HG03097 (cell line): ENCODE data around the gene MGST3.
"Not testable (repeated sequence)": the region's sequence is repeated elsewhere in the genome, so short reads cannot be mapped to it uniquely, and the experiment has no call there.

ENCODE experiments used
- ATAC-seq: cut with Tn5 transposase; IDR thresholded peaks from one replicate; pipeline ENCODE4 v1.9.1; 2021; ENCODE audit not compliant: unreplicated experiment, low FRiP score

The MGST3 gene

DNA sequence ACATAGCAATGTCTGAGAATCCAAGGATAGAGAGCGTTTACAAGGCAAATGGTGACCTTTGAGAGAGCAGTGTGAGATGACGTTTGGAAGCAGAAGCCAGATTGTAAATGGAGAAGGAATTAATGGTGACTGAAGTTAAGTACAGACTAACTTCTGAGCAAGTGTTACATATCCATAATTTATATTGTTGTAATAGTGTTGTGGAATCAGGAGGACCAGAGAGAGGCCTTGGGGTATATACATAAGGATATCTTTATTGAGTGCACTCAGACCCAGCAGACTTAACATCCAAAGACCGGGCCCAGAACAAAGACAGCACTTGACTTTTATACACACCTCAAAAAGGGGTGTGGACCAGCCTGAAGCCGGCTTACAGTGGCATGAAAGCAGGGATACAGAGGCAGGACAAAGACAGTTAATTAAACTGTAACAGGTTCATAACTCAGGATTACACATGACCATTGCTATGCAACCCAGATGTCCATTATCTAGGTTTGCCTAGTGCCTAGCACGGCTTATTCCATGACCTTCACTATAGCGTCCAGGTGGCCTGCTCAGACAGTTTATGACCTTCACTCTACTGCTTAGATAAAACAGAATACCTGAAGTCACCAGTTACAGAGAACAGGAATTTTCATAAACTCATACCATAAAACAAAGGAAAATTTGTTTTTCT lies 2.7 kb upstream of the MGST3 start:
- ATAC-seq = no peak

DNA sequence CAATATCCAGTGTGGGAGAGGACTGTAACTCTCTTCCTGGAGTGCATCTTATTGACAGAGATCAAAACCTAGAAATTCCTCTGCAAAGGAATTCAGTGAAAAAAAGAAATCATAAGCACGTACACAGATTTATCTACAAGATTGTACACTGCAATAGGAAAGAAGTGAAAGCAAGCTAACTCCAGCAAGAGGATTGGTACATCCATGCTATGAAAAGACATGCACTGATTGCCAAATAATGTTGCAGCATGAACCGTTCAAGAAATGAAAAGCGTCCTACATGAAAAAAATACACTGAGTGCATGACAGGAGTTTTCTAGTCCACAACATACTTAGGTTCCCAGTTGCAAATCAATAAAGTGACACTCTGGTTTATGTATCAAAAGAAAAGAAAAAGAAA lies 1.9 kb upstream of the MGST3 start:
- ATAC-seq = no peak

DNA sequence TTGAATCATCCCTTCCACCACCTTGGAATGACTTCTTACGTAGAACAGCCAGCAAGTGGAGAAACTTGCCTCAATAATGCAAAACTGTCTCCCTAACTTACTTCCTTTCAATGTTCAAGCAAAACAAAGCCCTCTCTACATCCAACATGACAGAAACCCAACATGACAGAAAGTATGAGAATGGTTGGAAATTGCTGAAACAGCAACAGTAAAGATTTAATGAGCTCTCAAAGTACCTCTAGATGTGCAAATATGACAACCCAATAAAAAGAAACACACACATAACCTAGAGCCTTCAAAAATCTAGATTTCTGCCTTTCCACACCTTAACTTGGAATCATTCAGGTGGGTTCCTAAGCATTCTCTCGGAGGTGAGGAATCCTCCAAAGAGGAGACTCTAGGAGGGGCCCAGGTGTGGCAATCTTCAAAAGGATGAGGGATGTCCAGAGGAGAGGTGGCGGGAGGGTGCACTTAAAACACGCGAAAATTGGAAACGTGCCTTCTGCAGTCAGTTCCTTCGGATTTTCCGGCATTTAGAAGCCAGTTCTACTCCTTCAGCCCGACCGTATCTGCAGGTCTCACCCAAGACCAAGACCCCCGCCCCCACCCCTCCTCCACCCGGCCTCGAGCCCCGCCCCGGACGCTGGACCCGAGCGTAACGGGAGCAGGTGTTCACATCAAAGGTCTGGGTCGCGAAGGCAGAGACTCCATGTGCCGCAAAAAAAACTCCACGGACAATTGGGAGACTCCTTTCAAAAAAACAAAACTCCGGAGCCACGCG lies 996 bp upstream of the MGST3 start:
- ATAC-seq = no peak

- ATAC-seq = peak; percentile 15
These were observed 513 bp downstream of the MGST3 start for GRCh38 chr1:165631342-165632151.

DNA sequence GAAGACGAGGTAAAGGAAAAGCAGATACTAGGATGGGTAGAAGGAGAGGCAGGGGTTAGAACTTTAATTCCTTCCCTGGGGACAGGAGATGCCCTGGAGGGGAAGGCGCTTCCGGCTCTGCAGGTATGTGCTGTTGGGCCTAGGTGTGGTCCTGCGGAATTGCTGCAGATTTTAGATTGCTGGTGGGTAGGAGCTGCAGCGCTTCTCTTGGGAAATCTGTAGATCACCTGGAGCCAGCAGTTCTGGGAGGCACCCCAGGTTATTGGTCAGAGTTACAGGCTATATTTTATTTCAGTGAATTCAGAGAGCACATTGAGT lies 1.1 kb downstream of the MGST3 start:
- ATAC-seq = no peak

- ATAC-seq = no peak
These were observed 1.5 kb downstream of the MGST3 start for GRCh38 chr1:165632491-165632890.

- ATAC-seq = no peak
These were observed 2.6 kb downstream of the MGST3 start for GRCh38 chr1:165633614-165634013.

GRCh38 chr1:165634154-165634921 lies 3.3 kb downstream of the MGST3 start:
- no peak for ATAC-seq

- ATAC-seq = no peak
These were observed 4.3 kb downstream of the MGST3 start for GRCh38 chr1:165635329-165635728.

GRCh38 chr1:165635823-165636222 lies 4.8 kb downstream of the MGST3 start:
- ATAC-seq = no peak

- no peak for ATAC-seq
These were observed 6.4 kb downstream of the MGST3 start for GRCh38 chr1:165637427-165637826.

GRCh38 chr1:165638211-165638610 lies 7.2 kb downstream of the MGST3 start:
- ATAC-seq = not testable (repeated sequence)

GRCh38 chr1:165639821-165640623 lies 9.0 kb downstream of the MGST3 start:
- ATAC-seq = no peak

- ATAC-seq = no peak
These were observed 10.4 kb downstream of the MGST3 start for GRCh38 chr1:165641231-165641987.

DNA sequence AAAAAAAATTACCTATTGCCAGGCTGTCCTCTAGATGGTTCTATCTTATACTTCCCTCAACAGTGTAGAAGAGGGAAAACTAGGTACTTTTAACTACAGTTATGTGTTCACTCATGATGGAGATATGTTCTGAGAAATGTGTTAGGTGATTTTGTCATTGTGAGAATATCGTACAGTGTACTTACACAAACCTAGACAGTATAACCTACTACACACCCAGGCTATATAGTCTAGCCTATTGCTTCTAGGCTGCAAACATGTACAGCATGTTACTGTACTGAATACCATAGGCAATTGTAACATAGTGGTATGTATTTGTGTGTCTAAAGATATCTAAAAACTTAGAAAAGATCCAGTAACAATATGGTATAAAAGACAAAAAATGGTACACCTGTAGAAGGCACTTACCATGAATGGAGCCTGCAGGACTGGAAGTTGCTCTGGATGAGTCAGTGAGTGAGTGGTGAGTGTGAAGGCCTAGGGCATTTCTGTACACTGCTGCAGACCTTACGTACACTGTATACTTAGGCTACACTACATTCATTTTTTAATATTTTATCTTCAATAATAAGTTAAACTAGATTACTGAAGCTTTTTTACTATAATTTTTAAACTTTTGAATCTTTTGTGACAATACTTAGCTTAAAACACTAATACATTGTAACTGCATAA lies 13.2 kb downstream of the MGST3 start:
- ATAC-seq = no peak

GRCh38 chr1:165645654-165646366 lies 14.8 kb downstream of the MGST3 start:
- peak; percentile 51 for ATAC-seq

- ATAC-seq = no peak
These were observed 16.5 kb downstream of the MGST3 start for GRCh38 chr1:165647517-165647916.

DNA sequence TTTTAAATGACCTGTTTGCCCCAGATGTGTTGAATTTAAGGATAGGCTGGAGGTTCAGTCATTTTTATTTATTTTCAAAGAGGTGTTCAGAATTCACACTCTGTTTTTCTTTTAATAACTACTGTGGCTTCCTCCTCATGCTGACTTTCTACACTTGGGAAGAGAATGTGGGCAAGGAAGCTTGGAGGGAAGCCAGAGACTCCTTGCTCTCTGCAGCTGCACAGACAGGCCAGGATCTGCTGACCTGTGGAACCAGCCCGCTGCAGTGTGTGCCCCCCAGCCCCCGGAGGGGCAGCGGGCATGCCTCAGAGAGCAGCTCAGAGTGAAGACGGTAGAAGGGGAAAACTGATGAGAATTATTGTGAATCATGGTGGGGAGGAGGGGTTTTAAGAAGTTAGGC lies 16.9 kb downstream of the MGST3 start:
- ATAC-seq = no peak
